ENCODE data around the gene LILRA1.
"Not testable (repeated sequence)": the region's sequence is repeated elsewhere in the genome, so short reads cannot be mapped to it uniquely, and the experiment has no call there.

LILRA1 gene

DNA sequence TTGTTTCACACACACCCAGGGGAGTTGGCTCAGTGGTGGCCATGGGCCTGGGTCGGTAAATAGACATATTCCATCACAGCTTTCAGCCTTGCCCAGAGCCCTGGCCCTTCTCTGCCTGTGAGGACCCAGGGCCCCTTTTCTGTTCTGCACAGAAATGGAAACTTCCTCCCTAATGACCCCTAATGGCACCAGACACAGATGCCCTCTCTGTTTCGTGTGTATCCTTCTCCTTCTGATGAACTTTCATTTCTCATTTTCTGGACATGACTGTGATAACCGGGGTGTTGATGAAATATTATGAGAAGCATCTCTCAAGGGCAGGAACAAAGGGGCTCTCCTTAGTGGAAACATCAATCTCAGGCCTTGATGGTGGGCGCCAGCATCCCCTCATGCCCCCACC is 12.8 kb downstream of the LILRA1 start:
- no peak for DNase-seq
- TF ChIP-seq POLR2A (IDR thresholded peaks at IDR 0.05; ENCODE audit: low read length): no peak

DNA sequence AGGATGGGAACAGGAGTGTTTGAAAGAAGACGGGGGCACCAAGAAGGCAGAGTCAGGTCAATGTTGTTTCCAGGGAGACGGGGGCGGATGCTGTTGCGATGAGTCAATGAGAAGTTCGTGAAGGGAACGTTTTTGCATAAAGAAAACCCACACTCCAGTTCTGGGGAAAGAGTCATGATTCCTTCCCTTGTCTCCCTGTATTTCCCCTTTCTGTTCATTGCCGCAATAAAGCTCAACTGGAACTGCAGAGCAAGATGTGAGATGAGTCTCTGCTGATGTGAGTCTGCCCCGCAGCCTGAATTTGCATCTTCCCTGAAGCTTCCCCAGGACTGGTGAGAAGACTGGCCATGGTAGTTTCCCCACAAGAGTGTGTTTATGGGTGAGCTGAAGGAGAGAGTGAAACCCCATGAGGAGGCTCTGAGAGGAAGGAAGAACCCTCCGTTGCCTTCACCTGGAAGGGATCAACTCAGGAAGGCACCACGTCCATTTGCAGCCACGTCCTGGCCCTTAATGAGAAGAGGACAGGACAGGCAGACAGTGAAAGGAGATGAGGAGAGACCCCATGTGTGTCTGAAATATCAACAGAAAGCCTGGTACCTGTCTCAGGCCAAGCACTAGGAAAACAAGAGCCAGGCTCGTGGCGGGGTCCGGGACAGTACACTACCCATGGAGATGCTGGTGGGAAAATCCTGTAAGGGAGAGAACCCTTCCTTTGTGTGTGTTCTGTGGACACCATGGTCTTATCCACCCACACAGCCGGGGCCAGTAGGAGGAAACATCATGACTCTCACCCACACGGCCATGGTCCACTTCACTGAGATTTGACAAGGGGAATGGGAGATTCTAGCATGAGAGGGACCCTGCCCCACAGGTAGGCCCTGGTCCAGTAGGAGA is 13.7 kb downstream of the LILRA1 start:
- DNase-seq: no peak
- no peak for TF ChIP-seq GATA1 (IDR thresholded peaks at IDR 0.05; ENCODE audit: low read depth, low read length)
- TF ChIP-seq POLR2A (IDR thresholded peaks at IDR 0.05; ENCODE audit: low read length): no peak

DNA sequence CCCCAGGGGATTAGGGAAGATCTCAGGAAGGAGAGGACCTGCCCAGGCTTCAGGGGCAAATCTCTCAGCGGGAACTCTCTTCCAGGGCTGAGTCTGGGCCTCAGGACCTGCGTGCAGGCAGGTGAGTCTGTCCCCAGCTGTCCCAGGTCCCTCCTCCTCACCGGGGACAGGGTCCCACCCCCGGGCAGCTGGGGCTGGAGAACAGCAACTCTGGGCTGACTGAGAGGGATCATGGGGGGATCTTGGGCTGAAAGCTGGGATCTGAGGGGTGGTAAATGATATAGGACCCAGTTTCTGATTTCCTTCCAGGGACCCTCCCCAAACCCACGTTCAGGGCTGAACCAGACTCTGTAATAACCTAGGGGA is 14.3 kb downstream of the LILRA1 start:
- TF ChIP-seq POLR2A (IDR thresholded peaks at IDR 0.05; ENCODE audit: low read length): no peak
- no peak for TF ChIP-seq GATA1 (IDR thresholded peaks at IDR 0.05; ENCODE audit: low read depth, low read length)
- DNase-seq: no peak

DNA sequence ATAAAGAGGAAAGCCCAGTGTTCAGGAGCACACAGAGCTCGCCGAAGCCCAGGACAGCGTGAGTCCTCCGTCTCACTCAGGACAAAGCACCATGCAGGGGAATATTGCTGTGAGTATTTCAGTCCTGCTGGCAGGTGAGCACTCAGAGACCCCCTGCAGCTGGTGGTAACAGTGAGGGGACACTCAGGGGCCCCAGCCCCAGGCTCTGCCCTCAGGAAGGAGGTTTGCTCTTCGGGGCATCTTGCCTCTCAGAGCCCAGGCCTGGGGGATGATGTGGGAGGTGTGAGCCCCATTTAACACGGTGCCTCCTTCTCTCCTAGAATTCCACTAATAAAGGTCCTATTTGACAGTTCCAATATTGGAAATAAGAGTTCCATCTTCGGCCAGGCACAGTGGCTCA is 14.8 kb downstream of the LILRA1 start:
- no peak for DNase-seq
- TF ChIP-seq POLR2A (IDR thresholded peaks at IDR 0.05; ENCODE audit: low read length): no peak
- TF ChIP-seq GATA1 (IDR thresholded peaks at IDR 0.05; ENCODE audit: low read depth, low read length): no peak

DNA sequence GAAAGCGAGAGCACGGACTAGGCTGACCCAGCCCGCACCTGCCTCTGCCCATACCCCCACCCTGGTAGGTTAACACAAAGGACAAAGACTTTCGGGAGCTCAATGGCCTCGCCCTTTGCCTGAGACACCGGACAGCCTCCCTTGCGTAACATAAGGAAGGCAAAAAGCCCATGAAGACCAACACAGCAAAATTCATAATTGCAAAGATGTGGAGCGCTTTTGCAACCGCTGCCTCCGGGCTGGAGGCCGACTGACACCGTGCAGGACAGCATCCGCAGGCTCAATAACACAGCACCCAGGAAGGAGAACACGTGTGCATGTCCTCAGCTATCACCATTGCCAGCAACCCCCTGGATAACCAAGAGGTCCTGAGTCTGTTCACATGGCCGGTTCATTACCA is 15.4 kb downstream of the LILRA1 start:
- no peak for TF ChIP-seq POLR2A (IDR thresholded peaks at IDR 0.05; ENCODE audit: low read length)
- DNase-seq: no peak

DNA sequence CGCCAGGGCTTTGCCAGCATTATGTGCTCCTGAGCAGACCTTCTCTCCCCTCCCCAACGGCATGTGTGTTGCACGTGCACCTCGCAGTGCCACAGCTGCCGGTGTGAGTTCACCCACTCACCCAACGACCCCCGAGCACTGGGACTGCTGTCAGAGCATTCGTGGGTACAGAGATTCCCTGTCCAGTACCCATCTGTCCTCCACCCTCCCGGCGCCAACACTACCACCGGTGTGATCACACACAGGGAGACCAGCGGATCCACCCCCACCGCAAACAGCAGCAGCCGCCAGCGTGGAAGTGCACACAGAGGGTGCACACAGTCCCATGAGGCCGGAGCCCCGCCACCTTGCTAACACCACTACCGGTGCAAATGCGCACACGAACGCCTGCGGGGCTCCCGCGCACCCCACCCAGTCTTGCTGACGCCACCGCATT is 15.9 kb downstream of the LILRA1 start:
- no peak for DNase-seq
- TF ChIP-seq POLR2A (IDR thresholded peaks at IDR 0.05; ENCODE audit: low read length): no peak

DNA sequence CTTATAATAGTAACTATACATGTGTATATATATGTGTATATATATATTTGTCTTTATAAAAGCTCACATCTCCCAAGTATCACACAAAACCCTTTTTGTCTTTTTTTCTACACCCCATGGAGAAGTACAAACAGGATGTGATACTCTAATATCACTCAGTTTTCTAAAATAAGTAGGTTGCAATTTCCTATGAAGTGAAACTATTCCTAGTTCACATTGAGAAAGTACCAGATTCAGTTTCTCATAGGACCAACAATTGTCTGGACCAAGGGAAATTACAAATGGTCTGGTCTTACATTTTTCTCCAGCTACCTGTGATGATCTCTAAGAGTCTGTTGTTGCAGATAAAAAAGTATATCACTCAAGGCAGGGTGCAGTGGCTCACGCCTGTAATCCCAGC is 19.0 kb downstream of the LILRA1 start:
- no peak for DNase-seq
- TF ChIP-seq GATA1 (IDR thresholded peaks at IDR 0.05; ENCODE audit: low read depth, low read length) (no peak), POLR2A (IDR thresholded peaks at IDR 0.05; ENCODE audit: low read length) (no peak)

DNA sequence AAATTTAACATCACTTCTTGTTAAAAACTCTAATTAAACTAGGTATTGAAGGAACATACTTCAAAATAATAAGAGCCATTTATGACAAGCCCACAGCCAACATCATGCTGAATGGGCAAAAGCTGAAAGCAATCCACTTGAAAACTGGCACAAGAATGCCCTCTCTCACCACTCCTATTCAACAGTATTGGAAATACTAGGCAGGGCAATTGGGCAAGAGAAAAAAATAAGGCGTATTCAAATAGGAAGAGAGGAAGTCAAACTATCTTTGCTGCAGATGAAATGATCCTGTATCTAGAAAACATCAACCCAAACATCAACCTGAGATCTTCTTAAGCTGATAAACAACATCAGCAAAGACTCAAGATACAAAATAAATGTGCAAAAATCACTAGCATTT is 21.3 kb downstream of the LILRA1 start:
- TF ChIP-seq POLR2A (IDR thresholded peaks at IDR 0.05; ENCODE audit: low read length) (no peak), GATA1 (IDR thresholded peaks at IDR 0.05; ENCODE audit: low read depth, low read length) (no peak)
- DNase-seq: no peak

DNA sequence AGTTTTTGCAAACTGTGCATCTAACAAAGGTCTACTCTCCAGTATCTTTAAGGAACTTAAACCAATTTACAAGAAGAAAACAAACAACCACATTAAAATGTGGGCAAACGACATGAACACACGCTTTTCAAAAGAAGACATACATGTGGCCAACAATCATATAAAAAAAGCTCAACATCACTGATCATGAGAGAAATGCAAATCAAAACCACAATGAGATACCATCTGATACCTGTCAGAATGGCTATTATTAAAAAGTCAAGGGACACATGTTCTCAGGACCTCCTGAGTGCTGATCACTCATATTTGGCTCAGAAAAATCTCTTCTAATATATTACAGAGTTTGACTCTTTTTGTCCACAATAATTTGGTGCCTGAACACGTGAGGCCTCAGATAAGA is 22.6 kb downstream of the LILRA1 start:
- TF ChIP-seq POLR2A (IDR thresholded peaks at IDR 0.05; ENCODE audit: low read length): no peak
- no peak for TF ChIP-seq GATA1 (IDR thresholded peaks at IDR 0.05; ENCODE audit: low read depth, low read length)
- DNase-seq: no peak

DNA sequence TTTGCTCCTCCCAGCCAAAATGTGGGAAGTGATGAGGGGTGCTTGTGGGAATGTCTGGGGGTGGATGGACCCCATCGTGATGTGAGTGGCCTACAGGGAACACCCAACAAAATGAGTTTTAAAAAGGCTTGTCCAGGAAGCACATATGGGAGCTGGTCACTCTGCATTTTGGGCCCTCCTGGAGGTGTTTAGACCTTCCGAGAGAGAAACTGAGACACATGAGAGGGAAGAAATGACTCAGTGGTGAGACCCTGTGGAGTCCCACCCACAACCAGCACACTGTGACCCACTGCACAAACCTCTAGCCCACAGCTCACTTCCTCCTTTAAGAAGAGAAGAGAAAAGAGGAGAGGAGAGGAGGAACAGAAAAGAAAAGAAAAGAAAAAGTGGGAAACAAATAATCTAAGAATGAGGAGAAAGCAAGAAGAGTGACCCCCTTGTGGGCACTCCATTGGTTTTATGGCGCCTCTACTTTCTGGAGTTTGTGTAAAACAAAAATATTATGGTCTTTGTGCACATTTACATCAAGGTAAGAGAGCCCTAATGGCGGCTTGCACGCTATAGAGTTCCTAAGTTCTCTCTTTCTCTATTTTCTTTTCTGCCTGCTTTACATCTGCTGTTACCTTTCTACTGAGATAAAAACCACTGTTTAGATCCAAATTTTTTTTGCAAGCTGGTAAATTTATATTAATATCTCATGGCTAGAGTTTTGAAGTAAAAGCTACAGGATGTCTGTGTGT is 23.6 kb downstream of the LILRA1 start:
- TF ChIP-seq POLR2A (IDR thresholded peaks at IDR 0.05; ENCODE audit: low read length) (no peak), GATA1 (IDR thresholded peaks at IDR 0.05; ENCODE audit: low read depth, low read length) (no peak)
- no peak for DNase-seq

DNA sequence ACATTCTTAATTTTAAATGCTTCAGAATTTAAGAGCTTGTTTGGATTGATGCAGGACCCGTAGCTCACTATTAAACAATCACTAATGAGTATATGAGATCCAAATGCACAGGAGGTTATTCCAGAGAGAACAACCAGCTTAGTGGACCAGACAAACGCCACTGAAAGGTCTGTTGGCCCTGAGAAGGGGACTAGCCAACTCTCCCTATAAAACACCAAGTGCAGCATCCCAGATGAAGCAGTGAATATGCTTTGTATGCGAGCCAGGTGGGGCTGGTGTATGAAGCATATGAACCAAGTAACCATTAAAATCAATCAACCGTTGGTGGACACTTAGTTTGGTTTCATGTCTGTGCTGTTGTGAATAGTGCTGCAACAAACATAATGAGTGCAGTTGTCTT is 27.0 kb downstream of the LILRA1 start:
- TF ChIP-seq POLR2A (IDR thresholded peaks at IDR 0.05; ENCODE audit: low read length) (no peak), GATA1 (IDR thresholded peaks at IDR 0.05; ENCODE audit: low read depth, low read length) (no peak)
- no peak for DNase-seq

DNA sequence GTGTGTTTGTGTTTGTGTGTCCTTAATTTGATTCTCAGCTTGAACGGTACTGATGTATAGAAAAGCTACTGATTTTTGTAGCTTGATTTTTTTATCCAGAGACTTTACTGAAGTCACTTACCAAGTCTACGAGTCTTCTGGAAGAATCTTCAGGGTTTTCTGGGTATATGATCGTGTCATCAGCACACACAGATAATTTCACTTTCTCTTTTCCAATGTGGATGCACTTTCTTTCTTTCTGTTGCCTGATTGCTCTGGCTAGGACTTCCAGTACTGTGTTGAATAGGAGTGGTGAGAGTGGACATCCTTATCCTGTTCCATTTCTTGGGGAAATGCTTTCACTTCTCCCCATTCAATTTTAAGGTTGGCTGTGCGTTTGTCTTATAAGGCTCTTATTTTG is 29.0 kb downstream of the LILRA1 start:
- no peak for DNase-seq
- no peak for TF ChIP-seq POLR2A (IDR thresholded peaks at IDR 0.05; ENCODE audit: low read length)
- no peak for TF ChIP-seq GATA1 (IDR thresholded peaks at IDR 0.05; ENCODE audit: low read depth, low read length)

DNA sequence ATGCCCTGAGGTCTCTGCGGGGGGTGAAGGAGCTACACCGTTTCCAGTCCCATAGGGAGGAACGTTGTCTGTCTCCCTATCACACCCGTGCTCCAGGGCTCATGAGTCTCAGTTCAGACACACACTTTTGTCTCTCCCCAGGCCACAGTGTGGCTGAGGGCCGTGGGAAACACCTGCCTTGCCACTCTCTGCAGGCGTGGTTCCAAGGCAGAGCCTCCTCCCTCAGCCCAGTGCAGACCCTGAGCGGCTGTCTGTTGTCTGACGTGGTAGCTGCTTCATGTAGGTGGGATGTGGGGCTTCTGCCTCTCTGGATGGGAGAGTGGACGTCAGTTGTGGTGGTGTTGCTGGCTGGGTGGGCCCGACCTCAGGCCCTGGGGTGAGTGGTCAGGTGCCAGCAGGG is 30.8 kb downstream of the LILRA1 start:
- DNase-seq: not testable (repeated sequence)

DNA sequence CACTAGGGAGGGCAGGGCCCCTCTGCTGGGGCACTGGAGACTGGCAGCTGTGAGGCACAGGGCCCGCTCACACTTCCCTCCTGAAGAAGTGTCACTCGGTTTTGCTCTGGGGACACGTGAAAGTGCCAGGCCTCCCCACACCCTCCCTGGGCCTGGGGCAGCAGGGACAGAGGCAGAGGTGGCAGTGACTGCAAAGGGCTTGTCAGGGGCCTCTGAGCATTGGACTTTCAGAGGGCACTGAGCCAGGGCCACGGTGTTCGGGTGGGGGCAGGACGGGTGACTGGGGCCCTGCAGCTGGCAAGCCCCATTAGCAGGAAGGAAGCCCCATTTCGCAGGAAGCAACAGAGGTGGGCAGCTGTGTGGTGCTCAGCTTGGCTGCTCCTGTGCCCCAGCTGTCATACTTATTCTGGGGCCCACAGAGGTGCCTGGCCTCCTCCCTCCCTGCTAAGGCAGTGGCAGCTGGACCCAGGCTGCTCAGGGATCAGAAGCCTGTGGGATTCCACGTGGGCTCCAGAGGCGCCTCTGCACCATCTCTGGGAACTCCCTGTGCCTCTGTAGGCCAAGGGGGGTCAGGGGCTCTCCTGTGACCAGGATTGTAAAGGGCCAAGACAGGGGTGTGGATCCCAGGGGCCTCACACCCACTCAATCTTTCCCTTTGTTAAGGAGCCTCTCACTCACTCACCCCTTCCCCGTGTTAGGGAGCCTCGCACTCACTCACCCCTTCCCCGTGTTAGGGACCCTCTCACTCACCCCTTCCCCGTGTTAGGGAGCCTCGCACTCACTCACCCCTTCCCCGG is 31.7 kb downstream of the LILRA1 start:
- DNase-seq: not testable (repeated sequence)

DNA sequence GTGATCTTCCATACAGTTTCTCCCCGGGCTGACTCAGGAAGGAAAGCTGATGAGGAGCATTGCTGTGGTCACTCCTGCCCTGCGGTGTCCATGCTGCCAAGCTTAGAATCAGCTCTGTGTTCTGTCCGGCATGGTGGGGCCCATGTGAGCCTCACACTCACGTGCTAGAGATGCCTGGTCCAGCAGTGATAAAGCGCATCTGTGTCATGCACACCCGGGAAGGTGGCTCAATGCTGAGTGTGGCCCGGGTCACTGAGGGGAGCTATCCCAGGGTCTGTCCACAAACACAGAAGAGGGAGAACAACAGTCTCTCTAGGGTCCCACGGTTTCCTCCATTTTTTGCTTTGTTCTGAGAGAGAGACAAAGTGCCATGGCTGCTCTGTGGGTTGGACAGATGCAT is 33.3 kb downstream of the LILRA1 start:
- TF ChIP-seq POLR2A (IDR thresholded peaks at IDR 0.05; ENCODE audit: low read length): no peak
- TF ChIP-seq GATA1 (IDR thresholded peaks at IDR 0.05; ENCODE audit: low read depth, low read length): no peak
- no peak for DNase-seq

DNA sequence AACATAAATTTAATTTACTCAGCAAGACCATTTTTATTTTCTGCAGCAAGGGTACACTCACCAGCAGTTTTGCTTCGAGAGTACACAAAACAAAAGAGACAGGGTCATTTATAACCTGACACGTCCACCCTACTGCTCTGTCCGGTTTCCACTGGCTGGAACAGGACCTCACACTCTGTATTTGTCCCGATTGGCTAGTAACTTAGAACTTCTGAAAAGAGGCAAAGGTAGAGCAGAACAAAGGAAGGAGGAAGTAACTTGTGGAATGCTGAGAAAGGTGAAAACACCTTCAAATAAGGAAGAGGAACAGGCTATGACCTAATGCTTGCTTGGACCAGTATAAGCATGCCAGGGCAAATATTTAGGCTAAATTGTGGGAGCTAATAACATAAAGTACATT is 34.5 kb downstream of the LILRA1 start:
- DNase-seq: not testable (repeated sequence)

DNA sequence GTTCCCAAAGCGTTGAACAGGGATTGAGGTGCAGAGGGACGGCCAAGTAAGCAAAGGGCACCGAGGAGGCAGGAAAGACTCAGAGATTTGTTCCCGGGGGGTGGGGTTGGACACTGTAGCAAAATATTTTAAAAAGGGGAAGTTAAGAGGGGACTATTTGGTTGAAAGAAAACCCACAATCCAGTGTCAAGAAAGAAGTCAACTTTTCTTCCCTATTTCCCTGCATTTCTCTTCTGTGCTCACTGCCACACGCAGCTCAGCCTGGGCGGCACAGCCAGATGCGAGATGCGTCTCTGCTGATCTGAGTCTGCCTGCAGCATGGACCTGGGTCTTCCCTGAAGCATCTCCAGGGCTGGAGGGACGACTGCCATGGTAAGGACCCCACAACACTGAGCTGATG is 36.8 kb downstream of the LILRA1 start, which contains the start of gene LILRB1:
Gene LILRB1, plus strand, starts transcription at position 223 of the 400 bp plus-strand sequence. CDS start 590 bp downstream, outside the sequence.
- DNase-seq: not testable (repeated sequence)

Measured in erythroblast (primary cell).